ENCODE results near the gene NPAS1.
"Not testable (repeated sequence)": the region's sequence is repeated elsewhere in the genome, so short reads cannot be mapped to it uniquely, and the experiment has no call there.

NPAS1 gene

DNA sequence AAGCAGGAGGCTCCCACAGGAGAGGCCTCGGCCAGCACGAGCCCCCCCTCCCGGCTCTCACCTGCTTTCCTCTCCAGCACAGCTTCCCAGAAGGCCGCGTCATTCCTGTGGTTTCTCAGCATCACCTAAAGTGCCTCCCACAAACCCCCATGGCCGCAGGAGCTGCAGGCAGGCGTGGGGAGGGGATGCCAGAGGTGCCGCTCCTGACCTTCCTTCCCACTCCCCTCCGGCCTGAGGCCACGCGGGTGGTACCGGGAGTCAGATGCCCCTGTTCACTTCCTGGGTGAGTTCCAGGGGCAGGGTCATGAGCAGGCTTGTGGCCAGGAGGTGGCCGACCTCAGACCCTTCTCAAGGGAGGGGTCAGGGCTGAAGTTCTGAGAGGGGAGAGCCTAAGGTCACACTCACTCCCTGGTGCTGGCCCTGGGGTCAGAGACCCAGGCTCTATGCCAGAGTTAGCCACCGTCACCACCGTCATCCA lies 14.4 kb upstream of the NPAS1 start:
- no peaks in the 10 kb centered on the region for H3K27me3 ChIP-seq (ENCODE audit: control insufficient read depth, insufficient read depth, low read length)
- no peaks in the 10 kb centered on the region for H3K4me1 ChIP-seq (ENCODE audit: control insufficient read depth, insufficient read depth, low read length)
- no peak overlapping the region for H3K9ac ChIP-seq (ENCODE audit: low read depth, low read length)

DNA sequence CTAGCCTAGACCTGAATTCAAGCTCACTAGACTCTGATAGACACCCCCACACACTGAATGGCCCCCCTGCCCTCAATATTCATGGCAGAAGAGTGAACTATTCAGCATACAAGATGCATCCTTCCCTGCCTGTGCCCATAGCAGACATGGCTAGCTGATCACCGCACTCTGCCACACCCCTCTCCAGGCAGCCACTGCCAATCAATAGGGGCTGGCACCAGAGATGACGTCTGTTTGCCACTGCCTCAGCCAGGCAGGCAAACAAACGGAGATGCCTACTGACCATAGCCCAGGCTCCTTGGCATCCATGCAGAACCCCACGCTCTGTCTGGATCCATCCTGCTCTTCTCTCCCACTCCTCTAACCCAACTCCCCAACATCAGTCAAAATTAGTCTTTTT lies 13.8 kb upstream of the NPAS1 start:
- H3K4me1 ChIP-seq (ENCODE audit: control insufficient read depth, insufficient read depth, low read length): no peaks in the 10 kb centered on the region
- no peaks in the 10 kb centered on the region for H3K9me3 ChIP-seq (ENCODE audit: control insufficient read depth, insufficient read depth, low read length)
- H3K36me3 ChIP-seq (ENCODE audit: control insufficient read depth, insufficient read depth, low read length): peaks cover 9% of the 10 kb centered on the region
- H3K27me3 ChIP-seq (ENCODE audit: control insufficient read depth, insufficient read depth, low read length): no peaks in the 10 kb centered on the region
- no peak overlapping the region for H3K9ac ChIP-seq (ENCODE audit: low read depth, low read length)
- no peak overlapping the region for H3K4me3 ChIP-seq (ENCODE audit: low read depth, low read length)

More for the DNA sequence above, 14.4 kb upstream of the NPAS1 start:
- no peaks in the 10 kb centered on the region for H3K9me3 ChIP-seq (ENCODE audit: control insufficient read depth, insufficient read depth, low read length)
- H3K36me3 ChIP-seq (ENCODE audit: control insufficient read depth, insufficient read depth, low read length): peaks cover 16% of the 10 kb centered on the region
- no peak overlapping the region for H3K4me3 ChIP-seq (ENCODE audit: low read depth, low read length)

DNA sequence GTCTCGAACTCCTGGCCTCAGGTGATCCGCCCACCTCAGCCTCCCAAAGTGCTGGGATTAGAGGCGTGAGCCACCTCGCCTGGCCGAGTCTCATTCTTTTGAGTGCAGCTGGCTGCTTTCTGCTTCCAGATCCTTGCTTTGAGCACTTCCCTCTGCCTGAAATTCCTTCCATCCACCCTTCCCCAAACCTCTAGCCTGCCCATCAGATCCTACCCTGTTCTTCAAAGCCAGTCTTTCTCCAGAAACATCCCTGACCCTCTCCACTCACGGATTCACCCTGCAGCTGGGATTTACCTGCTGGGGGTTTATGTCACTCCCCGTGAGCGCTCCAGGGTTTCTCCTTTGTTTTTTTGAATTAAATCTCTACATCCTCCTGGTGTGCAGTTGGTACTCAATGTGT lies 13.1 kb upstream of the NPAS1 start:
- Histone ChIP-seq H3K9ac (ENCODE audit: low read depth, low read length) (no peak overlapping the region), H3K4me3 (ENCODE audit: low read depth, low read length) (no peak overlapping the region), H3K27me3 (ENCODE audit: control insufficient read depth, insufficient read depth, low read length) (no peaks in the 10 kb centered on the region), H3K4me1 (ENCODE audit: control insufficient read depth, insufficient read depth, low read length) (no peaks in the 10 kb centered on the region), H3K9me3 (ENCODE audit: control insufficient read depth, insufficient read depth, low read length) (no peaks in the 10 kb centered on the region), H3K36me3 (ENCODE audit: control insufficient read depth, insufficient read depth, low read length) (peaks cover 7% of the 10 kb centered on the region)

DNA sequence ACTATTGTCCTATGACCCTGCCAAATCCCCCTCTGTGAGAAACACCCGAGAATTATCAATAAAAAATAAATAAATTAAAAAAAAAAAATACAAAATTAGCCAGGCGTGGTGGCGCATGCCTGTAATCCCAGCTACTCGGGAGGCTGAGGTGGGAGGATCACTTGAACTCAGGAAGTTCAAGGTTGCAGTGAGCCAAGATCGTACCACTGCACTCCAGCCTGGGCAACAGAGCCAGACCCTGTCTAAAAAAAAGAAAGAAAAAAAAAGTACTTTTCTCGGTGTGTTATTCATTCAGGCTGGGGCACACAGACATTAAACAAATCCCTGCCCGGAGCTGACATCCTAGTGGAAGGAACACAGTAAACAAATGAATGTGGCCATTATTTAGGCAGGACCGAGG lies 9.1 kb upstream of the NPAS1 start:
- H3K27me3 ChIP-seq (ENCODE audit: control insufficient read depth, insufficient read depth, low read length); H3K4me1 ChIP-seq (ENCODE audit: control insufficient read depth, insufficient read depth, low read length); H3K9me3 ChIP-seq (ENCODE audit: control insufficient read depth, insufficient read depth, low read length); H3K36me3 ChIP-seq (ENCODE audit: control insufficient read depth, insufficient read depth, low read length); H3K4me3 ChIP-seq (ENCODE audit: low read depth, low read length); H3K9ac ChIP-seq (ENCODE audit: low read depth, low read length): not testable (repeated sequence)

DNA sequence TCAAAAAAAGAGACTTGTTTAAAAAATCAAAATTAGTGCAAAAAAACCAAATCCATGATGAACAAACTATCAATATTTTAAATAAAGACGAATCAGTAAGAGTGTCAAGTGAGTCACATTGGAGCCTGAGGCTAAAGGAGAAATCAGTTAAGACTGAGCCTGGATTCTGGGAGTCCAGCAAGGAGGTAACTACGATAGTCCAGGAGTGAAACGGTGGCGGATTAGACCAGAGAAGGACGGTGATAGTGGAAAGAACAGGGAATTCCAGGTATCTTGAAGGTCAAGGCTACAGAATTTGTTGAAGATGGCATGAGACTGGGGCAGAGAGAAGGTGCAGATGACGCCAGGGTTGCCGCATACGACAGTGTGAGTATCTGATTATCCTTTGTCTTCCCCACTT lies 7.0 kb upstream of the NPAS1 start:
- H3K27me3 ChIP-seq (ENCODE audit: control insufficient read depth, insufficient read depth, low read length): peaks cover 2% of the 10 kb centered on the region
- no peak overlapping the region for H3K9ac ChIP-seq (ENCODE audit: low read depth, low read length)
- H3K9me3 ChIP-seq (ENCODE audit: control insufficient read depth, insufficient read depth, low read length): no peaks in the 10 kb centered on the region
- no peaks in the 10 kb centered on the region for H3K4me1 ChIP-seq (ENCODE audit: control insufficient read depth, insufficient read depth, low read length)
- no peaks in the 10 kb centered on the region for H3K36me3 ChIP-seq (ENCODE audit: control insufficient read depth, insufficient read depth, low read length)
- no peak overlapping the region for H3K4me3 ChIP-seq (ENCODE audit: low read depth, low read length)

DNA sequence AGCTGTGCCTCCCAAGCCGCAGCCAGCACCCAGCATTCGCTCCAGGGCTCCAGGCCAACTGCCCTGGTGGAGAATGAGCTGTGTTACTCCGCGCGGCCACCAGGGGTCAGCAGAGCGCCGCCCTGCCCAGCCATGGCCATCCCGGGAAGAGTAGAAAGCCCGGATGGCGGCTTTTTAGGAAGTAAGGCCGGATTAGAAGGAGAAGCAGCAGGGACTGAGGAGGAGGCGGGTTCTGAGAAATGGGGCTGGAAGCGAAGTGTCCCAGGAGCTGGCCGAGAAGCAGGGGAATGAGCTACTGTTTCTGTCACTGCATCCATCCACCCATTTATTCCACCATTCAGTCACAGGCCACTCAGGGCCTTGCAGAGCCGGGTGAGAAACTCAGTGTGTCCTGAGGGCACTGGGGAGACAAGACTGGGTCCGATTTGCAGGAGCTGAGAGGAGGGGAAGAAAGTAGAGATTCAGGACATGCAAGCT lies 6.6 kb upstream of the NPAS1 start:
- Histone ChIP-seq H3K9ac (ENCODE audit: low read depth, low read length) (no peak overlapping the region), H3K4me1 (ENCODE audit: control insufficient read depth, insufficient read depth, low read length) (no peaks in the 10 kb centered on the region), H3K36me3 (ENCODE audit: control insufficient read depth, insufficient read depth, low read length) (no peaks in the 10 kb centered on the region), H3K9me3 (ENCODE audit: control insufficient read depth, insufficient read depth, low read length) (no peaks in the 10 kb centered on the region), H3K4me3 (ENCODE audit: low read depth, low read length) (no peak overlapping the region), H3K27me3 (ENCODE audit: control insufficient read depth, insufficient read depth, low read length) (peaks cover 2% of the 10 kb centered on the region)

DNA sequence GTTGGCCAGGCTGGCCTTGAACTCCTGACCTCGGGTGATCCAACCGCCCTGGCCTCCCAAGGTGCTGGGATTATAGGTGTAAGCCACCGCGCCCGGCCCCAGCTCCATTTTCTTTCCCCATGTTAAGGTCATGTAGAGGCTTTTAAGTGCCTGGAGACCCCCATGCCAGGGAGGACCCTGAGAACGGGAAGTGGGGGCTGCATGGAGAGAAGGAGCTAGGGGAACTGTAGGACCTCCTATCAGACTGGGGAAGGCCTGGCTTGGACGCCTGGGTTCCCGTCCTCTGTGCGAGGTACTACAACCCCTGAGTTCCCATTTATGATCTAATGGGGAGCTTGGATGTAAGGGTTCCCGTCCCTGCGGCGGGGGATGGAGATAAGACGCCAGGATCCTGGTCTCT lies 714 bp upstream of the NPAS1 start:
- no peaks in the 10 kb centered on the region for H3K36me3 ChIP-seq (ENCODE audit: control insufficient read depth, insufficient read depth, low read length)
- no peaks in the 10 kb centered on the region for H3K9me3 ChIP-seq (ENCODE audit: control insufficient read depth, insufficient read depth, low read length)
- H3K9ac ChIP-seq (ENCODE audit: low read depth, low read length): no peak overlapping the region
- peak overlapping the region; percentile 82 for H3K4me3 ChIP-seq (ENCODE audit: low read depth, low read length)
- peaks cover 8% of the 10 kb centered on the region for H3K4me1 ChIP-seq (ENCODE audit: control insufficient read depth, insufficient read depth, low read length)
- peaks cover 46% of the 10 kb centered on the region for H3K27me3 ChIP-seq (ENCODE audit: control insufficient read depth, insufficient read depth, low read length)

DNA sequence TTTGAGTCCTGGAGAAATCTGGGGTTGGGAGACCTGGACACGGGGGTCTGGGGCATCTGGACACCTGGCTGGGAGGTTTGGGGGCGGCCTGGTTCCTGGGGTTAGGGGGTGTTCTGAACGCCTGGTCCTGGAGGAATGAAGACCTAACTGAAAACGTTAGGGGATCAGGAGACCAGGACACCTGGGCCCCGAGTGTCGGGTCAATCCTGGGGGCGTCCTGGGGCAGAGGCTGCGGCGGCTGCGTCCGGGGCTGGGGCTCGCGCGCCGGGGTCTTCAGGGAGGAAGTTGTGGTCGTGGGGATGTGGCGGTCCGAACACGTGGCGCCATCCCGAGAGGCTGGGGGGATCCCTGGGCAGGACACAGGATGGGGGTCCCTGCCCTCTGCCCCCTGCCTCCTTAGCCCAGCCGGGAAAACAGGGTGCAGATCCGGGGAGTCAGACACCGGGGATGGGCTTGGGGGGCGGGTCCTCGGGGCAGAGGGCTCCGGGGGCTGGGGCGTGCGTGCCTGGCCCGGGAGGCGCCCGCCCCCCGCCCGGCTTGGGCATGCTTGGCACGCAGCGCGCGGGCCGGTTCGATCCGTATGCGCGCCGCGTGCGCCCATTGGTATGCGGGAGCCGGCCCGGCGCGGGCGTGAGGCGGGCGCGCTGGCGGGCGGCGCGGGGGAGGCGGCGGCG lies 632 bp downstream of the NPAS1 start:
- Histone ChIP-seq H3K9me3 (ENCODE audit: control insufficient read depth, insufficient read depth, low read length) (no peaks in the 10 kb centered on the region), H3K36me3 (ENCODE audit: control insufficient read depth, insufficient read depth, low read length) (no peaks in the 10 kb centered on the region), H3K4me1 (ENCODE audit: control insufficient read depth, insufficient read depth, low read length) (peaks cover 8% of the 10 kb centered on the region), H3K9ac (ENCODE audit: low read depth, low read length) (no peak overlapping the region), H3K27me3 (ENCODE audit: control insufficient read depth, insufficient read depth, low read length) (peaks cover 51% of the 10 kb centered on the region), H3K4me3 (ENCODE audit: low read depth, low read length) (peak overlapping the region; percentile 61)

DNA sequence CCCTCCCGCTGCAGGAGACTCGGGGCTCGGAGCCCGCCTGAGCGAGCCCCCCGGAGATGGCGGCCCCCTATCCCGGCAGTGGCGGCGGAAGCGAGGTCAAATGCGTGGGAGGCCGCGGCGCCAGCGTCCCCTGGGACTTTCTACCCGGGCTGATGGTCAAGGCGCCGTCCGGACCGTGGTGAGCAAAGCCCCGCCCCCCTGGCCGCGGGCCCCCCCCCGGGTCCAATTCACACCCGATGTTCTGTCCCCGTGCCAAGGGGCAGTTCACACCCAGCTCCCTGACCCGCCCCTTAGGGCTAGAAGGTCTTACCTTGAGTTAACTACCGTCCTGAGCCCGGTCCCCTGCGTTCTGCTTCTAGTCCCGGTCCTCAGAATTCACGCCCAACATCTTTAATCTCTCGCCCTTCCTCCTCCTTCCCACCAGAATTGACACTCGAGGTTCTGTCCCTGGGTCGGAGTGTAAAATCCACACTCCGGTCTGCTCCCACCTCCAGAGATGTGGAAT lies 1.4 kb downstream of the NPAS1 start:
- no peaks in the 10 kb centered on the region for H3K9me3 ChIP-seq (ENCODE audit: control insufficient read depth, insufficient read depth, low read length)
- no peak overlapping the region for H3K9ac ChIP-seq (ENCODE audit: low read depth, low read length)
- no peaks in the 10 kb centered on the region for H3K36me3 ChIP-seq (ENCODE audit: control insufficient read depth, insufficient read depth, low read length)
- peak overlapping the region; percentile 61 for H3K4me3 ChIP-seq (ENCODE audit: low read depth, low read length)
- H3K4me1 ChIP-seq (ENCODE audit: control insufficient read depth, insufficient read depth, low read length): peaks cover 8% of the 10 kb centered on the region
- peaks cover 51% of the 10 kb centered on the region for H3K27me3 ChIP-seq (ENCODE audit: control insufficient read depth, insufficient read depth, low read length)

DNA sequence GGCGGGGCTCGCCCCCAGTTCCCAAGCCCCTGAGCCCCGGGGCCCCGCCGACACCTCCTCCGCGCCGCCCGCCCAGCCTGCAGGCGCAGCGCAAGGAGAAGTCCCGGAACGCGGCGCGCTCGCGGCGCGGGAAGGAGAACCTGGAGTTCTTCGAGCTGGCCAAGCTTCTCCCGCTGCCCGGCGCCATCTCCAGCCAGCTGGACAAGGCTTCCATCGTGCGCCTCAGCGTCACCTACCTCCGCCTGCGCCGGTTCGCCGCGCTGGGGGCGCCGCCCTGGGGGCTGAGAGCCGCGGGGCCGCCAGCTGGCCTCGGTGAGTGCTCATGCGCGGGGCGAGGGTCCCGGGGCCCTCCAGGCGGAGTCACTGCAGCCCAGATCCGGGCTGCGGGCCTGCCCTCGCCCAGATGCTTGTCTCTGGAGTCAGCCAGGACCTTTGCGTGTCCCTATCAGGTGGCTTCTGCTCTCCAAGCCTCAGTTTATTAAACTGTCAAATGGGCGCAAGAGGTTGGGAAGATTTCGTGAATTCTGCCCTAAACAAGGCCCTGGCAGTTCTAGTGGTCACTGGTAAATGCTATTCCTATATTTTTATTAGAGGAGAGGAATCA lies 2.0 kb downstream of the NPAS1 start:
- peak overlapping the region; percentile 61 for H3K4me3 ChIP-seq (ENCODE audit: low read depth, low read length)
- H3K9ac ChIP-seq (ENCODE audit: low read depth, low read length): no peak overlapping the region
- H3K4me1 ChIP-seq (ENCODE audit: control insufficient read depth, insufficient read depth, low read length): peaks cover 8% of the 10 kb centered on the region
- H3K36me3 ChIP-seq (ENCODE audit: control insufficient read depth, insufficient read depth, low read length): no peaks in the 10 kb centered on the region
- no peaks in the 10 kb centered on the region for H3K9me3 ChIP-seq (ENCODE audit: control insufficient read depth, insufficient read depth, low read length)
- peaks cover 51% of the 10 kb centered on the region for H3K27me3 ChIP-seq (ENCODE audit: control insufficient read depth, insufficient read depth, low read length)

DNA sequence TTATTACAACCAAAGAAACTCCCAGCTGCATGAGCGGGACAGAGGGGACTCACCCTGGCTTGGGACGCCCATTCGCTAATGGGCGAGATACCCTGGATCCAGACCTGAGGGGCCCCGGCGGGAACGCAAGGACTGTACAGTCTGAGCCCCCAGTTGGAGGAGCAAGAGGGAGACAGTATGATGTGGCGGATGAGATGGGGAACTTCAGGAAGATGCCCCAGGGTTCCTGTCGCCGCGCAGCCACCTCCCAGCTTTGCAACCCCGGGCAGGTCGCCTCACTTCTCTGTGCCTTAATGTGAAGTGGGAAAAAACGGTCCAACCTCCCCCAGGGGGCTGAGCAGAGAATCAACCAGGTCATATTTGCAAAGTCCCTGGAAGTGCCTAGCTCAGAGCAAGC lies 2.5 kb downstream of the NPAS1 start:
- H3K9me3 ChIP-seq (ENCODE audit: control insufficient read depth, insufficient read depth, low read length): no peaks in the 10 kb centered on the region
- H3K36me3 ChIP-seq (ENCODE audit: control insufficient read depth, insufficient read depth, low read length): no peaks in the 10 kb centered on the region
- H3K4me3 ChIP-seq (ENCODE audit: low read depth, low read length): peak overlapping the region; percentile 61
- peaks cover 49% of the 10 kb centered on the region for H3K27me3 ChIP-seq (ENCODE audit: control insufficient read depth, insufficient read depth, low read length)
- no peak overlapping the region for H3K9ac ChIP-seq (ENCODE audit: low read depth, low read length)
- peaks cover 8% of the 10 kb centered on the region for H3K4me1 ChIP-seq (ENCODE audit: control insufficient read depth, insufficient read depth, low read length)

All from iPS-15b (cell line).